Ovary (tissue), 9 donors: ENCODE data around the gene ACO2. TPM values are rescaled to one million over a fixed set of nuclear protein-coding genes. Genes with fewer than 3 reads are reported as not detected.

ENCODE experiments used
- DNase-seq, 5 donors: peaks; one replicate each; pipeline ENCODE4 v3.0.0-alpha.2; 2019 to 2020
- H3K27ac ChIP-seq, 2 donors: fragments of 200-600 bp; one replicate each; pipeline versions ENCODE4 v1.5.1 to v1.8.0; 2019 to 2022
- H3K27me3 ChIP-seq: fragments of 200-600 bp; one replicate; pipeline ENCODE4 v1.8.0; 2022
- H3K36me3 ChIP-seq: fragments of 200-600 bp; sonication (generic); one replicate; pipeline ENCODE4 v1.5.1; 2019
- H3K4me1 ChIP-seq: one replicate; pipeline ENCODE4 v1.8.1; 2013; ENCODE audit warnings: mild to moderate bottlenecking, moderate library complexity; ENCODE audit not compliant: insufficient read depth
- H3K4me3 ChIP-seq: fragments of 200-600 bp; sonication (generic); one replicate; pipeline ENCODE4 v1.5.1; 2017
- H3K9me3 ChIP-seq, 2 donors: fragments of 200-600 bp in 1 of 2; sonication (generic) in 1 of 2; one replicate each; pipeline versions ENCODE4 v1.5.1 to v1.8.1; 2013 to 2019; ENCODE audit warnings: mild to moderate bottlenecking in 1 of 2, moderate library complexity in 1 of 2
- CTCF ChIP-seq, 3 donors: fragments of 450-650 bp in 2 of 3; fragments of 200-600 bp in 1 of 3; IDR thresholded peaks; one replicate each; pipeline versions ENCODE4 v1.5.1 to v1.8.0; 2016 to 2022; ENCODE audit warnings: antibody characterized with exemption in 3 of 3, mild to moderate bottlenecking in 1 of 3
- EP300 ChIP-seq: sonication (generic); formaldehyde crosslinking; IDR thresholded peaks from one replicate; pipeline ENCODE4 v1.6.1; 2017; ENCODE audit warnings: antibody characterized with exemption
- POLR2A ChIP-seq: fragments of 450-650 bp; IDR thresholded peaks from one replicate; pipeline ENCODE4 v1.6.1; 2017; ENCODE audit warnings: antibody characterized with exemption, mild to moderate bottlenecking, moderate library complexity
- whole genome bisulfite sequencing, 3 donors: extraction: QIAGEN DNeasy Blood & Tissue Kit in 1 of 3; methylation state at CpG; one replicate each; pipeline versions ENCODE4 v1.1.5 to v1.1.7; 2013 to 2017; 5-methylcytosine and 5-hydroxymethylcytosine counted together
- intact Hi-C, 4 donors: fragments of 100-400 bp; cut with DNase I; formaldehyde crosslinking; loops; one replicate each; pipeline versions ENCODE4 v1.11.0 to v1.15.1; 2022 to 2023
- polyA plus RNA-seq, 2 donors: library from polyadenylated mRNA; stranded (reverse); fragments of 200-250 nt in 1 of 2; fragments of 350-450 nt in 1 of 2; fragmentation: Illumina TruSeq in 1 of 2; extraction: RNeasy Lipid Tissue Mini Kit (QIAGEN cat#74804) in 1 of 2; gene quantifications; one replicate each; pipeline ENCODE4 v1.2.3, GENCODE V29; 2013 to 2014
- total RNA-seq, 7 donors: library from RNA; depleted of rRNA in 2 of 7; stranded (reverse); fragments of >200 nt in 2 of 7; fragmentation: NEBNext Ultra II Directional in 3 of 7; extraction: Animal tissue kit (Norgen Biotek cat#: 25700) in 3 of 7; gene quantifications; one replicate each; pipeline versions ENCODE4 v1.1.0 to v1.2.4, GENCODE V29; 2016 to 2023
- donor health status: DM: no; HTN: no; CAD: no; lungs with moderate emphysema.
- donor health status: DM: no; HTN: no; CAD: no.
- donor health status: Bipolar disorder and iron deficiency.
- donor health status: DM: yes; HTN: yes; CAD: no.
- donor health status: DM: no; HTN: no; CAD: no.
- donor health status: DM: yes; HTN: yes; CAD: no.

ACO2 gene
- total and polyA plus RNA-seq, 9 donors, result 20.6 to 99.1 (median 50.7) TPM

DNA sequence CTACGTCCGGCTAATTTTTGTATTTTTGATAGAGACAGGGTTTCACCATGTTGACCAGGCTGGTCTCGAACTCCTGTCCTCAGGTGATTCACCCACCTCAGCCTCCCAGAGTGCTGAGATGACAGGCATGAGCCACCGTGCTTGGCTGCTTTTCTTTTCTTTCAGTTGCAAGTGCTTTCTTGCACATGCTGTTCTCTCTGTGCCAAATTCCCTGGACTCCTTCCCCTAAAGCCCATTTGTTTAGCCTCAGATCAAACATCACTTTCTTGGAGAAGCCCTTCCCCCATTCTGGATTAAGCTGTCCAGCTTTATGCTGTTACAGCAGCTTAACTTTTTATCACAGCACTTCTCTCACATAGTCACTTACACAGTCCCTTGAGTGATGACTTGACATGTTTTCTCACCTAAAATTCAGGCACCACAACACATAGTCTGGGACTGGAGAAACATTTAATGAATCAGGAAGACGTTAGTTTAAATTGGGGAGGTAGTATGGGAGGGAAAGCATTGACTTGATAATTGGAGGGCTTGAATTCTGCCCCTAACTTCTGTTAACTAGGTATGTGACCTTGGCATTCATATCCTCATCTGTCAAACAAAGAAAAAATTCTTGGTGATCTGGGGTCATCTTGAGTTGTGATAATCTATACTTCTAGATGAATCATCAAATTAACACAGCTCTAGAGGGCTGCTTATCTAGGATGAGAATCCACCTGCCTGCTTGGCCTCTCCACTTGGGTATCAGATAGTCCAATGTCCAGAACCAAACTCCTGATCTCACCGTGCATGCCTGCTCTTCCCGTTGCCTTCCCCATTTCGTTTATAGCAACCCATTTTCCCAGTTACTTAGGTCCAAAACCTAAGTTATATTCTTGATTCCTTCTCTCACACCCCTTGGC, 18.4 kb downstream of the ACO2 start:
- intact Hi-C loops, result no loop called here
- H3K27ac ChIP-seq, result no peak overlapping the region
- TF ChIP-seq EP300, result no peak
- TF ChIP-seq POLR2A, result no peak
- TF ChIP-seq CTCF (IDR thresholded peaks at IDR 0.05), result no peak
- no peaks in the 10 kb centered on the region for H3K36me3 ChIP-seq
- 68 to 72% (median 71%) methylated on average over 8 of the region's 8 CpGs for WGBS, 3 donors
- no peaks in the 10 kb centered on the region for H3K9me3 ChIP-seq
- H3K4me1 ChIP-seq, result peaks cover 10% of the 10 kb centered on the region
- H3K4me3 ChIP-seq, result no peak overlapping the region
- H3K27me3 ChIP-seq, result no peaks in the 10 kb centered on the region
- DNase-seq, result no peak

DNA sequence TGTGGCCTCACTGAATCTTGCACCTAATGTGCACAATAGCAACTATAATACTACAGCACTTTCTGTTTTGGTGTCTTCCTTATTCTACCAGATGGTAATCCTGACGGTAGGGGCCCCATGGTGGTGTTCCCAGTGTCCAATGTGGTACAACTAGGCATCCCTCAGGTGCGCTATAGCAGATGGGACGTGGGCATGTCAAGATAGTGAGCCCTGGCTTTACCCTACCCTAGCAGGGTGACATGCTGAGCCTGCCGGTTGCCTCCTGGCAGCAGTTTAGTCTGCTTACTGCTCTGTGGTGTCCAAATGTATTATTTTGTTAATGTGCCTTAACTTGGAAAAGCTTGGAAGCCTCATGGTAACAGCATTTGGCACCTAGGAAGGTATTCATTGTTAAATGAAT, 19.2 kb downstream of the ACO2 start:
- Histone ChIP-seq H3K4me1 (peaks cover 8% of the 10 kb centered on the region), H3K36me3 (no peaks in the 10 kb centered on the region), H3K4me3 (no peak overlapping the region), H3K9me3 (no peaks in the 10 kb centered on the region), H3K27me3 (no peaks in the 10 kb centered on the region), H3K27ac (no peak overlapping the region)
- 83 to 88% (median 88%) methylated on average over 4 of the region's 4 CpGs for WGBS, 3 donors
- intact Hi-C loops, result no loop called here
- TF ChIP-seq POLR2A, result no peak
- TF ChIP-seq CTCF (IDR thresholded peaks at IDR 0.05), result no peak
- DNase-seq, result no peak

DNA sequence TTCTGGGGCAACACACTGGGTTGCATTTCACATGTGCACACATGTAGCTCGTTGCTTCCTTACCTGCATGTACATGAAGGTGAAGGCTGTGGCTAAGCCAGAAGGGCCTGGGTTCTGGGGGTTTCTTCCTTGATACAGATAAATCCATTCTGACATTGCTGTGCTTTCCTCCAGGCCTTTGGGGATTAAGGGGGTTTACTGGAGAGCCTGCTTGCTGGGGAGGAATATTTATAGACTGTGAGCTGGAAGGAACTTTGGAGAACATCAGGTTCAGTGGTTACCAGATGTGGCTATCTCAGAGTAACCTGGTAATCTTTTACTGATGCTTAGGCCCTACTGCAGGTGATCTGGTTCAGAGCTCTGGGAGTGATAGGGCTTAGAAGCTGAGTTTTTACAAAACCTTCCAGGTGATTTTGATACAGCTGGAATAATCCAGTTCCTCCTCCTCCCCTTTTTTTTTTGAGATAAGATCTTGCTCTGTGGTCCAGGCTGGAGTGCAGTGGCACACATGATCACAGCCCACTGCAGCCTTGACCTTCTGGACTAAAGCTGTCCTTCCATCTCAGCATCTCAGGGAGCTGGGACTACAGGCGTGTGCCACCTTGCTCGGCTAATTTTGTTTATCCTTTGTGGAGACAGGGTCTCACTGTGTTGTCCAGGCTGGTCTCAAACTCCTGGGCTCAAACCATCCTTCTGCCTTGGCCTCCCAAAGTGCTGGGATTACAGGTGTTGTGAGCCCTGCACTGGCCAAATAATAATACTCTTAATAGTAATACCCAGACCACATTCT, 19.9 kb downstream of the ACO2 start:
- Histone ChIP-seq H3K36me3 (no peaks in the 10 kb centered on the region), H3K9me3 (no peaks in the 10 kb centered on the region), H3K27me3 (no peaks in the 10 kb centered on the region), H3K4me1 (peaks cover 8% of the 10 kb centered on the region), H3K27ac (no peak overlapping the region), H3K4me3 (no peak overlapping the region)
- intact Hi-C loops, result no loop called here
- no peak for TF ChIP-seq EP300
- TF ChIP-seq CTCF (IDR thresholded peaks at IDR 0.05), result no peak
- no peak for TF ChIP-seq POLR2A
- WGBS, 3 donors, result 76 to 91% (median 78%) methylated on average over 3 of the region's 3 CpGs
- no peak for DNase-seq

DNA sequence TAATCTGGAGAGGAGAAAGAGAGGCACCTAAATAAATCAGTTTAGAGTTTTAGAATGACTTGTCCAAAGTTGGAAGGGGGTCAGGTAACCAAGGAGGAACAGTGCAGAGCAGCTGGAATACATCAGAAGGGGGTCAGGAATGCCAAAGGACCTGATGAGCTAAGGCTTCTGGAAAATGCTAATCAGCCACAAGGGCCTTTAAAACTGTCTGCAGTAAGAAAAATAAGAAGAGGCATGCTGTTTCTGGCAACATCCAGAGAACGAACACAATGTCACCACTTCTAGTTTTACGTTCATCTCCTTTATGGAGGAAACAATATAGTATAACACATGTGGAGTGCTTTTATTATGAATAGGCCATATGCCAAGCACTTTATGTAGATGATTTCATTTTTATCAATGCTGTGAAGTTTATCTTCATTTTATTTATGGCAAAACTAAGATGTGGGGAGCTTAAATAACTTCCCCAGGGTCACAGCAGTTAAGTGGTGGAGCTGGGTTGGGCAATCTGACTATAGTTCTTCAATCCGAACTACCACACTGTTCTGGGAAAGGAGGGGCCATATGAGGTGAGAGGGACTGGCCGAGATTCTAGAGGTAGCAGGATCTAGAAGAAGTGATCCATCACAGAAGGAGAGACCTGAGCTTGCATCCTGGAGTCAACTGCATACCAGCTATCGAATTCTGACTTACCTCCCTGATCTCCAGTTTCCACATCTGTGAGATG, 22.6 kb downstream of the ACO2 start:
- no peak for TF ChIP-seq CTCF (IDR thresholded peaks at IDR 0.05)
- no peak for TF ChIP-seq POLR2A
- Histone ChIP-seq H3K9me3 (no peaks in the 10 kb centered on the region), H3K4me1 (peaks cover 8% of the 10 kb centered on the region), H3K27me3 (no peaks in the 10 kb centered on the region), H3K4me3 (no peak overlapping the region), H3K36me3 (no peaks in the 10 kb centered on the region), H3K27ac (peak overlapping the region; percentile 20 to 49)
- WGBS, 3 donors, result 25 to 31% (median 28%) methylated on average over 5 of the region's 5 CpGs
- intact Hi-C loops, result no loop called here
- DNase-seq, result peak in 2 of 5 donors; percentile 45 to 57
